OCI-LY1 (cell line): ENCODE data around the gene ANK3.

Source experiments
- H2AFZ ChIP-seq: fragments of 200-600 bp; sonication (generic), shearing (Covaris generic); 2 replicates; pipeline ENCODE4 v1.6.0; 2014; ENCODE audit warnings: antibody characterized with exemption, mild to moderate bottlenecking, low read length
- H3F3A ChIP-seq: fragments of 200-600 bp; sonication (generic), shearing (Covaris generic); 2 replicates; pipeline ENCODE4 v1.6.0; 2014; ENCODE audit warnings: mild to moderate bottlenecking, antibody characterized with exemption, low read length, moderate library complexity; ENCODE audit not compliant: insufficient read depth
- H3K27ac ChIP-seq: fragments of 200-600 bp; sonication (generic); 2 replicates; pipeline ENCODE4 v1.5.1; 2014; ENCODE audit warnings: low read length, mixed run types, mild to moderate bottlenecking, low read depth; ENCODE audit not compliant: poor library complexity, severe bottlenecking
- H3K27me3 ChIP-seq: fragments of 200-600 bp; sonication (generic); 2 replicates; pipeline ENCODE4 v1.6.0; 2014; ENCODE audit warnings: antibody characterized with exemption, mild to moderate bottlenecking, low read length, moderate library complexity; ENCODE audit not compliant: insufficient read depth
- H3K36me3 ChIP-seq: fragments of 200-600 bp; sonication (generic); 2 replicates; pipeline ENCODE4 v1.6.1; 2014; ENCODE audit warnings: mild to moderate bottlenecking, antibody characterized with exemption, low read length, moderate library complexity, mixed read lengths; ENCODE audit not compliant: insufficient read depth
- H3K4me1 ChIP-seq: fragments of 200-600 bp; sonication (generic); 2 replicates; pipeline ENCODE4 v1.5.1; 2014; ENCODE audit warnings: mild to moderate bottlenecking, low read length, moderate library complexity; ENCODE audit not compliant: insufficient read depth, severe bottlenecking
- H3K4me2 ChIP-seq: fragments of 200-600 bp; sonication (generic), shearing (Covaris generic); 2 replicates; pipeline ENCODE4 v1.6.1; 2014; ENCODE audit warnings: low read length
- H3K4me3 ChIP-seq: fragments of 200-600 bp; sonication (generic); 2 replicates; pipeline ENCODE4 v1.5.1; 2014; ENCODE audit warnings: low read length, low read depth, mild to moderate bottlenecking, mixed read lengths; ENCODE audit not compliant: poor library complexity, severe bottlenecking
- H3K79me2 ChIP-seq: fragments of 200-600 bp; shearing (Covaris generic); 2 replicates; pipeline ENCODE4 v1.6.1; 2016; ENCODE audit warnings: mixed run types, low read length, mixed read lengths; ENCODE audit not compliant: insufficient read depth
- H3K9ac ChIP-seq: fragments of 200-600 bp; sonication (generic), shearing (Covaris generic); 2 replicates; pipeline ENCODE4 v1.6.1; 2014; ENCODE audit warnings: mild to moderate bottlenecking, low read length, mixed read lengths
- H3K9me2 ChIP-seq: fragments of 200-600 bp; sonication (generic), shearing (Covaris generic); 2 replicates; pipeline ENCODE4 v1.6.1; 2014; ENCODE audit warnings: low read depth, mild to moderate bottlenecking, low read length, mixed read lengths
- H3K9me3 ChIP-seq: fragments of 200-600 bp; shearing (Covaris generic); 2 replicates; pipeline ENCODE4 v1.6.1; 2014; ENCODE audit warnings: low read length, mixed read lengths
- H4K20me1 ChIP-seq: fragments of 200-600 bp; sonication (generic), shearing (Covaris generic); 2 replicates; pipeline ENCODE4 v1.6.0; 2016; ENCODE audit warnings: mild to moderate bottlenecking, low read length; ENCODE audit not compliant: insufficient read depth
- CTCF ChIP-seq: fragments of 200-600 bp; sonication (generic), shearing (Covaris generic); IDR thresholded peaks from 2 replicates; pipeline ENCODE4 v1.5.1; 2017; ENCODE audit warnings: mild to moderate bottlenecking, antibody characterized with exemption, low read length, moderate library complexity, mixed read lengths
- EZH2 ChIP-seq: fragments of 200-600 bp; sonication (generic), shearing (Covaris generic); IDR thresholded peaks from 2 replicates; pipeline ENCODE4 v1.8.0; 2017; ENCODE audit warnings: borderline replicate concordance, mixed run types, mild to moderate bottlenecking, antibody characterized with exemption, low read length, moderate library complexity, mixed read lengths

ANK3 gene

GRCh38 chr10:60045571-60045970, 344.1 kb downstream of the ANK3 start:
- no peaks in the 10 kb centered on the region for H3K27me3 ChIP-seq
- TF ChIP-seq EZH2 (no peak), CTCF (no peak)

GRCh38 chr10:60044971-60045370, 344.7 kb downstream of the ANK3 start:
- H3K9ac ChIP-seq: no peak overlapping the region
- H3K9me3 ChIP-seq: no peaks in the 10 kb centered on the region
- no peak overlapping the region for H3K27ac ChIP-seq
- no peaks in the 10 kb centered on the region for H3K4me1 ChIP-seq
- TF ChIP-seq CTCF (no peak), EZH2 (no peak)
- no peaks in the 10 kb centered on the region for H3F3A ChIP-seq
- H3K27me3 ChIP-seq: no peaks in the 10 kb centered on the region
- H3K79me2 ChIP-seq: no peaks in the 10 kb centered on the region
- H2AFZ ChIP-seq: no peak overlapping the region
- 0 out of 2 replicates have a peak, but pooled peaks cover 4% of the 10 kb centered on the region for H3K36me3 ChIP-seq
- H4K20me1 ChIP-seq: no peaks in the 10 kb centered on the region
- H3K4me2 ChIP-seq: no peak overlapping the region
- no peak overlapping the region for H3K4me3 ChIP-seq
- H3K9me2 ChIP-seq: no peaks in the 10 kb centered on the region

More at GRCh38 chr10:60045571-60045970, 344.1 kb downstream of the ANK3 start:
- Histone ChIP-seq H3F3A (no peaks in the 10 kb centered on the region), H3K9ac (no peak overlapping the region), H4K20me1 (no peaks in the 10 kb centered on the region), H3K9me2 (no peaks in the 10 kb centered on the region), H3K4me2 (no peak overlapping the region), H3K36me3 (0 out of 2 replicates have a peak, but pooled peaks cover 4% of the 10 kb centered on the region), H3K79me2 (no peaks in the 10 kb centered on the region), H3K4me1 (no peaks in the 10 kb centered on the region), H3K27ac (no peak overlapping the region), H3K9me3 (no peaks in the 10 kb centered on the region), H3K4me3 (no peak overlapping the region), H2AFZ (no peak overlapping the region)

- no peak overlapping the region for H3K9ac ChIP-seq
- no peak overlapping the region for H2AFZ ChIP-seq
- 0 out of 2 replicates have a peak, but pooled peaks cover 4% of the 10 kb centered on the region for H3K36me3 ChIP-seq
- no peak for TF ChIP-seq EZH2
- TF ChIP-seq CTCF: no peak
- no peaks in the 10 kb centered on the region for H4K20me1 ChIP-seq
- no peaks in the 10 kb centered on the region for H3K9me2 ChIP-seq
- H3K27ac ChIP-seq: no peak overlapping the region
- H3K4me3 ChIP-seq: no peak overlapping the region
- H3K9me3 ChIP-seq: no peaks in the 10 kb centered on the region
- H3K4me1 ChIP-seq: no peaks in the 10 kb centered on the region
- H3F3A ChIP-seq: no peaks in the 10 kb centered on the region
- H3K27me3 ChIP-seq: no peaks in the 10 kb centered on the region
- no peak overlapping the region for H3K4me2 ChIP-seq
- H3K79me2 ChIP-seq: no peaks in the 10 kb centered on the region
These were observed 345.4 kb downstream of the ANK3 start for GRCh38 chr10:60044242-60044641.
